ENCODE measurements around the gene CRYGD. TPM values are rescaled to one million over a fixed set of nuclear protein-coding genes. Genes with fewer than 3 reads are reported as not detected.

The CRYGD gene
- total RNA-seq, 2 experiments from 2014 or later, result not detected

DNA sequence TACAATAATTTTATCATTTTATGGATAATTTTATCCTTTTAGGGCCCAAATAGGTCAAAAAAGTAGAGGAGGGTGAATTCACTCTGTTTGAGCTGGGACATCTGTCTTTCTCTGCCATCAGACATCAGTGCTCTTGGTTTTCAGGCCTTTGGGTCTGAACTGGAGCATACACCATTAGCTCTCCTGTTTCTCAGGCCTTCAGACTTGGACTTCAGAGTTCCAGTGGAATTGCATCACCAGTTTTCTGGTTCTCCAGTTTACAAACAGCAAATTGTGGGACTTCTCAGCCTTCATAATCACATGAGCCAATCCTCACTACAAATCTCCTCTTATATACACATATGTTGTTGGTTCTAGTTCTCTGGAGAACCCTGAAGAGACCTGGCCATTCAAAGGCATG is 33.9 kb downstream of the CRYGD start:
- H3K27ac Mint-ChIP-seq, result no peak overlapping the region
- H3K9me3 Mint-ChIP-seq (ENCODE audit: low read depth), result no peaks in the 10 kb centered on the region
- H3K27me3 Mint-ChIP-seq, result peaks cover 9% of the 10 kb centered on the region
- H3K4me3 Mint-ChIP-seq, result no peak overlapping the region
- H3K36me3 Mint-ChIP-seq, result no peaks in the 10 kb centered on the region
- CTCF ChIA-PET, result no interaction called here
- H3K4me1 Mint-ChIP-seq, result no peaks in the 10 kb centered on the region
- ATAC-seq (no peak), DNase-seq (no peak)

DNA sequence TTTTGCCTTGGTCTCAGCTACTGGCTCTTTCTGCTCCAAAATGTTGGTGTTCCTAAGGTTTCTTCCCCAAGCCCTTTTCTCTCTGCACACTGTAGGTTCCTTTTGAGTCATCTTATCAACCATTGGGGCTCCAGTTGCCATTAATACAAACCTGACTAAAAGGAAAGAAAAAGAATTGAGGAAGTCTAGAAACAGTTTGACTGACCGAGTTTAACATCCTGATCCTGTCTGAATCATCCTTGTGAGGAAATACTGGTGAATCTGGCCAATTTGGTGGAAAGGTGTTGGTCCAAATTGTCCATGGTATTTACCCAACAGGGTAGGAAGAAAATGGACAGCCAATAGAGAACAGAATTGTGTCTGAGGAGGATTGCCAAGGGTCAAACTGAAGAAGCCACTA is 38.3 kb downstream of the CRYGD start:
- CTCF ChIA-PET, result no interaction called here

DNA sequence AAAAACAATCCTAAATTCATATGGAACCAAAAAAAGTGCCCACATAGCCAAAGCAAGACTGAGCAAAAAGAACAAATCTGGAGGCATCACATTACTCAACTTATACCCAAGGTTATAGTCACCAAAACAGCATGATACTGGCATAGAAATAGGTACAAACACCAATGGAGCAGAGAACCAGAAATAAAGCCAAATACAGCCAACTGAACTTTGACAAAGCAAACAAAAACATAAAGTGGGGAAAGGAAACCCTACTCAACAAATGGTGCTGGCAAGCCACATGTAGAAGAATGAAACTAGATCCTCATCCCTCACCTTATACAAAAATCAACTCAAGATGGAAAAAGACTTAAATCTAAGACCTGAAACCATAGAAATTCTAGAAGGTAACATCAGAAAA is 40.5 kb downstream of the CRYGD start:
- Mint-ChIP-seq H3K9me3 (ENCODE audit: low read depth) (no peaks in the 10 kb centered on the region), H3K27me3 (peaks cover 37% of the 10 kb centered on the region), H3K4me3 (no peak overlapping the region), H3K4me1 (no peaks in the 10 kb centered on the region), H3K27ac (no peak overlapping the region), H3K36me3 (no peaks in the 10 kb centered on the region)
- DNase-seq, result no peak
- CTCF ChIA-PET, result interaction anchor here (0.7 kb wide), 1 partner anchor 20 kb away, joined by 3 read pairs; no protein-coding TSS in a partner anchor
- ATAC-seq, result no peak

More for the DNA sequence above, 38.3 kb downstream of the CRYGD start:
- Mint-ChIP-seq H3K36me3 (no peaks in the 10 kb centered on the region), H3K27ac (no peak overlapping the region), H3K4me3 (no peak overlapping the region), H3K9me3 (ENCODE audit: low read depth) (no peaks in the 10 kb centered on the region), H3K27me3 (peaks cover 30% of the 10 kb centered on the region), H3K4me1 (no peaks in the 10 kb centered on the region)
- DNase-seq (no peak), ATAC-seq (no peak)

GRCh38 chr2:208077276-208077675 is 47.0 kb downstream of the CRYGD start:
- CTCF ChIA-PET, result interaction anchor here (1.2 kb wide), 1 partner anchor 10 kb away, joined by 3 read pairs; no protein-coding TSS in a partner anchor
- peaks cover 25% of the 10 kb centered on the region for H3K27me3 Mint-ChIP-seq

DNA sequence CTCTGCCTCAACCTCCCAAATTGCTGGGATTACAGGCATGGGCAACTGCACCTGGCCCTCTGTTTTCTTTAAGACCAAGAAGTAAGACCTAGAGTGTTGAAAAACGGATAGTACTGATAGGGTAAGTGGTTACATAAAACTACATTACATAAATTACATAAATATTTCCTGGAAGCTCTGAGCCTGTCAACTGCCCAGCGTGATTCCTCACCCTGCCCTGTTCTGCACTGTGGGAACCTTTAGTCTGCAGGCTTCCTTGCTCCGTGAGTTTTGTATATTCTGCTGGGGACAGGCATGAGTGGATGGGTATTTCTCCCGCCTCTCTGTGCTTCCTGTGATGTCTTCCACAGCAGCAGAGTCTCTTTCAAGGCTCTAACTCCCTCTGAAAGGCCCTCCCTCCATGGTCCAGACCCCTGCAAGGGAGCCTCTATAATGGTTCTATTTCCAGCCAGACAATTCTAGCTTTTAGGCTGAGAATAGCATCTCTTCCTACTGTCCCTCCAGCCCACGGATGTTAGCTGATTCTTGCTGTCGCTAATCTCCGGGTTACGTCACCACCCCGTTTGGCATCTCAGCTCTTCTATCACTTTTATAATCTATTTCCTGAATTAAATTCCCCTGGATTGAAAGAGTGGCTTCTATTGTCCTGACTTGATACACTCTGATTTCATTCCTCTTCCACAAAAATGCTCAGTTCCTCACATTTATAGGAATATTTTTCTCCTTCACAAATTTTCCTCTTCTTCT is 49.5 kb downstream of the CRYGD start:
- Mint-ChIP-seq H3K9me3 (ENCODE audit: low read depth) (no peaks in the 10 kb centered on the region), H3K36me3 (no peaks in the 10 kb centered on the region), H3K4me1 (no peaks in the 10 kb centered on the region), H3K27me3 (peaks cover 18% of the 10 kb centered on the region), H3K4me3 (no peak overlapping the region), H3K27ac (no peak overlapping the region)
- no peak for ATAC-seq
- CTCF ChIA-PET, result no interaction called here
- no peak for DNase-seq

More at GRCh38 chr2:208077276-208077675, 47.0 kb downstream of the CRYGD start:
- H3K4me3 Mint-ChIP-seq, result no peak overlapping the region
- H3K36me3 Mint-ChIP-seq, result no peaks in the 10 kb centered on the region
- no peak overlapping the region for H3K27ac Mint-ChIP-seq
- no peak for ATAC-seq
- no peaks in the 10 kb centered on the region for H3K4me1 Mint-ChIP-seq
- DNase-seq, result no peak
- H3K9me3 Mint-ChIP-seq (ENCODE audit: low read depth), result no peaks in the 10 kb centered on the region

GRCh38 chr2:208072250-208072892 is 52.0 kb downstream of the CRYGD start:
- Mint-ChIP-seq H3K4me1 (no peaks in the 10 kb centered on the region), H3K27ac (no peak overlapping the region), H3K4me3 (no peak overlapping the region), H3K27me3 (peaks cover 12% of the 10 kb centered on the region), H3K9me3 (ENCODE audit: low read depth) (no peaks in the 10 kb centered on the region), H3K36me3 (no peaks in the 10 kb centered on the region)
- DNase-seq, result peak; percentile 61
- CTCF ChIA-PET, result interaction anchor here (0.6 to 2.9 kb wide), 8 partner anchors 9 to 442 kb away, joined by 3 to 12 read pairs (median 3); no protein-coding TSS in a partner anchor
- peak; percentile 65 for ATAC-seq

Other genes starting within 250 kb of the CRYGD start
- gene PLEKHM3, start 99.0 kb downstream of the CRYGD start, total RNA-seq, result 1 to 10 TPM; 4.7 to 5.1 TPM
- not detected for gene CRYGC, start 5.3 kb upstream of the CRYGD start, total RNA-seq
- not detected for gene CRYGB, start 21.6 kb upstream of the CRYGD start, total RNA-seq
- not detected for gene CRYGA, start 39.1 kb upstream of the CRYGD start, total RNA-seq
- not detected for gene C2orf80, start 65.5 kb upstream of the CRYGD start, total RNA-seq
- gene IDH1, start 130.5 kb upstream of the CRYGD start, total RNA-seq, result 10 to 100 TPM; 39.7 to 45.6 TPM
- 10 to 100 TPM; 27.3 to 32.6 TPM for gene PIKFYVE, start 141.7 kb upstream of the CRYGD start, total RNA-seq

All from activated CD8-positive, alpha-beta memory T cell treated with anti-CD3 and anti-CD28 coated beads, Interleukin-2, amount 10 ng/mL, durations not matched to agents 7 days and 5 days (primary cell).